Measurements from ENCODE around the gene PLXNA1.

The PLXNA1 gene

GRCh38 chr3:127002195-127003174 is 19.6 kb downstream of the PLXNA1 start:
- DNase-seq (ENCODE audit: low read depth): no peak

GRCh38 chr3:127003175-127003555 is 20.2 kb downstream of the PLXNA1 start:
- no peak for DNase-seq (ENCODE audit: low read depth)

- no peak for DNase-seq (ENCODE audit: low read depth)
Observed at GRCh38 chr3:127003601-127004280, 20.8 kb downstream of the PLXNA1 start.

GRCh38 chr3:127004641-127005397 is 21.9 kb downstream of the PLXNA1 start:
- DNase-seq (ENCODE audit: low read depth): no peak

- DNase-seq (ENCODE audit: low read depth): no peak
Observed at GRCh38 chr3:127005864-127006500, 23.1 kb downstream of the PLXNA1 start.

GRCh38 chr3:127006781-127007436 is 24.0 kb downstream of the PLXNA1 start:
- DNase-seq (ENCODE audit: low read depth): no peak

GRCh38 chr3:127008236-127008635 is 25.3 kb downstream of the PLXNA1 start:
- DNase-seq (ENCODE audit: low read depth): no peak

GRCh38 chr3:127009531-127009930 is 26.6 kb downstream of the PLXNA1 start:
- no peak for DNase-seq (ENCODE audit: low read depth)

GRCh38 chr3:127011270-127011992 is 28.5 kb downstream of the PLXNA1 start:
- DNase-seq (ENCODE audit: low read depth): no peak

GRCh38 chr3:127012091-127012490 is 29.2 kb downstream of the PLXNA1 start:
- DNase-seq (ENCODE audit: low read depth): no peak

- DNase-seq (ENCODE audit: low read depth): no peak
Observed at GRCh38 chr3:127013181-127013580, 30.3 kb downstream of the PLXNA1 start.

GRCh38 chr3:127013758-127014535 is 31.0 kb downstream of the PLXNA1 start:
- DNase-seq (ENCODE audit: low read depth): no peak

- no peak for DNase-seq (ENCODE audit: low read depth)
Observed at GRCh38 chr3:127014536-127015281, 31.8 kb downstream of the PLXNA1 start.

GRCh38 chr3:127015282-127016042 is 32.5 kb downstream of the PLXNA1 start:
- DNase-seq (ENCODE audit: low read depth): no peak

GRCh38 chr3:127016043-127016343 is 33.1 kb downstream of the PLXNA1 start:
- no peak for DNase-seq (ENCODE audit: low read depth)

GRCh38 chr3:127016461-127016860 is 33.5 kb downstream of the PLXNA1 start:
- no peak for DNase-seq (ENCODE audit: low read depth)

GRCh38 chr3:127017229-127017628 is 34.3 kb downstream of the PLXNA1 start:
- no peak for DNase-seq (ENCODE audit: low read depth)

- no peak for DNase-seq (ENCODE audit: low read depth)
Observed at GRCh38 chr3:127017781-127018180, 34.9 kb downstream of the PLXNA1 start.

Data from stimulated activated CD8-positive, alpha-beta memory T cell treated with anti-CD3 and anti-CD28 coated beads, Interleukin-15, amount 100 ng/mL, for 1 hour (primary cell).